PFSK-1 (cell line): ENCODE results near the gene AQP1.

Experiments
- FOXP2 ChIP-seq: optimal IDR thresholded peaks from 2 replicates; pipeline ENCODE3; 2011; ENCODE audit warnings: borderline replicate concordance, control low read depth, inconsistent platforms; ENCODE audit not compliant: insufficient read depth; ENCODE audit errors: extremely low read length, extremely low read depth
- POLR2AphosphoS5 ChIP-seq: IDR thresholded peaks from 2 replicates; pipeline ENCODE4 v1.6.1; 2012; ENCODE audit warnings: low read depth, mild to moderate bottlenecking, control low read depth, low read length, moderate library complexity
- SIN3A ChIP-seq: IDR thresholded peaks from 2 replicates; pipeline ENCODE4 v1.6.1; 2012; ENCODE audit warnings: mild to moderate bottlenecking, low read length, moderate library complexity, borderline replicate concordance; ENCODE audit not compliant: insufficient read depth
- TAF1 ChIP-seq: IDR thresholded peaks from 2 replicates; pipeline ENCODE4 v1.6.1; 2012; ENCODE audit warnings: low read length, control low read depth, borderline replicate concordance; ENCODE audit not compliant: insufficient read depth
- TF ChIP-seq, protein P1 (sequence below), 2 experiments: IDR thresholded peaks; 2 replicates each; pipeline versions ENCODE4 v1.6.1 to v1.8.0; 2011 to 2012; ENCODE audit warnings: low read depth in 2 of 2, low read length in 2 of 2, control low read depth in 1 of 2, inconsistent platforms in 1 of 2, mild to moderate bottlenecking in 1 of 2, moderate library complexity in 1 of 2; ENCODE audit not compliant: insufficient read depth in 1 of 2

The AQP1 gene

GRCh38 chr7:30865821-30866220, 45.8 kb upstream of the AQP1 start:
- TF ChIP-seq SIN3A (no peak), TAF1 (no peak), FOXP2 (no peak), POLR2AphosphoS5 (no peak)
- TF ChIP-seq, protein P1, sequence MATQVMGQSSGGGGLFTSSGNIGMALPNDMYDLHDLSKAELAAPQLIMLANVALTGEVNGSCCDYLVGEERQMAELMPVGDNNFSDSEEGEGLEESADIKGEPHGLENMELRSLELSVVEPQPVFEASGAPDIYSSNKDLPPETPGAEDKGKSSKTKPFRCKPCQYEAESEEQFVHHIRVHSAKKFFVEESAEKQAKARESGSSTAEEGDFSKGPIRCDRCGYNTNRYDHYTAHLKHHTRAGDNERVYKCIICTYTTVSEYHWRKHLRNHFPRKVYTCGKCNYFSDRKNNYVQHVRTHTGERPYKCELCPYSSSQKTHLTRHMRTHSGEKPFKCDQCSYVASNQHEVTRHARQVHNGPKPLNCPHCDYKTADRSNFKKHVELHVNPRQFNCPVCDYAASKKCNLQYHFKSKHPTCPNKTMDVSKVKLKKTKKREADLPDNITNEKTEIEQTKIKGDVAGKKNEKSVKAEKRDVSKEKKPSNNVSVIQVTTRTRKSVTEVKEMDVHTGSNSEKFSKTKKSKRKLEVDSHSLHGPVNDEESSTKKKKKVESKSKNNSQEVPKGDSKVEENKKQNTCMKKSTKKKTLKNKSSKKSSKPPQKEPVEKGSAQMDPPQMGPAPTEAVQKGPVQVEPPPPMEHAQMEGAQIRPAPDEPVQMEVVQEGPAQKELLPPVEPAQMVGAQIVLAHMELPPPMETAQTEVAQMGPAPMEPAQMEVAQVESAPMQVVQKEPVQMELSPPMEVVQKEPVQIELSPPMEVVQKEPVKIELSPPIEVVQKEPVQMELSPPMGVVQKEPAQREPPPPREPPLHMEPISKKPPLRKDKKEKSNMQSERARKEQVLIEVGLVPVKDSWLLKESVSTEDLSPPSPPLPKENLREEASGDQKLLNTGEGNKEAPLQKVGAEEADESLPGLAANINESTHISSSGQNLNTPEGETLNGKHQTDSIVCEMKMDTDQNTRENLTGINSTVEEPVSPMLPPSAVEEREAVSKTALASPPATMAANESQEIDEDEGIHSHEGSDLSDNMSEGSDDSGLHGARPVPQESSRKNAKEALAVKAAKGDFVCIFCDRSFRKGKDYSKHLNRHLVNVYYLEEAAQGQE (IDR thresholded peaks at IDR 0.05; ENCODE audit: insufficient read depth in 1 of 2, low read depth in 2 of 2, low read length in 2 of 2), result no peak

- TF ChIP-seq FOXP2 (no peak), POLR2AphosphoS5 (no peak), SIN3A (no peak), TAF1 (no peak)
- TF ChIP-seq, protein P1 (IDR thresholded peaks at IDR 0.05; ENCODE audit: insufficient read depth in 1 of 2, low read depth in 2 of 2, low read length in 2 of 2), result no peak
Measured at GRCh38 chr7:30866939-30867338, 44.7 kb upstream of the AQP1 start.

DNA sequence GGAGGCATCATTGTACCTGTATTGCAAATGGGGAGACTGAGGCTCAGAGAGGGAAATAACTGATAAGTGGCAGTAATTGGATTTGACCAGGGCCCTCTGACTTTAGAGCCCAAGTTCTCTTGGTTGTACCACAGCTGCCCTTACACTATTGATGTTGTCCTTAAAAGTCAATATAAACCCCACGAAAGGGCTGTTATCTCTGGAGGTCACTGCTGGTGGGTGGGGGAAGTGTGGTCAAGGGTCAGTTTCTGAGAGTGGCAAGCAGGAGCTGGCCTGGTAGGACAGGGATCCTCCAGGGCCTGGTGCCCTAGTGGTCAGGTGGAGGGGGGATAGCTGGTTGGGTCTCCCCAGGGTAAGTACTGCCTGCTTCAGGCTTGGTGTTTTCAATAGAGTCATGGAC, 44.2 kb upstream of the AQP1 start:
- TF ChIP-seq, protein P1 (IDR thresholded peaks at IDR 0.05; ENCODE audit: insufficient read depth in 1 of 2, low read depth in 2 of 2, low read length in 2 of 2), result no peak
- TF ChIP-seq TAF1, result no peak
- no peak for TF ChIP-seq SIN3A
- no peak for TF ChIP-seq POLR2AphosphoS5
- no peak for TF ChIP-seq FOXP2

DNA sequence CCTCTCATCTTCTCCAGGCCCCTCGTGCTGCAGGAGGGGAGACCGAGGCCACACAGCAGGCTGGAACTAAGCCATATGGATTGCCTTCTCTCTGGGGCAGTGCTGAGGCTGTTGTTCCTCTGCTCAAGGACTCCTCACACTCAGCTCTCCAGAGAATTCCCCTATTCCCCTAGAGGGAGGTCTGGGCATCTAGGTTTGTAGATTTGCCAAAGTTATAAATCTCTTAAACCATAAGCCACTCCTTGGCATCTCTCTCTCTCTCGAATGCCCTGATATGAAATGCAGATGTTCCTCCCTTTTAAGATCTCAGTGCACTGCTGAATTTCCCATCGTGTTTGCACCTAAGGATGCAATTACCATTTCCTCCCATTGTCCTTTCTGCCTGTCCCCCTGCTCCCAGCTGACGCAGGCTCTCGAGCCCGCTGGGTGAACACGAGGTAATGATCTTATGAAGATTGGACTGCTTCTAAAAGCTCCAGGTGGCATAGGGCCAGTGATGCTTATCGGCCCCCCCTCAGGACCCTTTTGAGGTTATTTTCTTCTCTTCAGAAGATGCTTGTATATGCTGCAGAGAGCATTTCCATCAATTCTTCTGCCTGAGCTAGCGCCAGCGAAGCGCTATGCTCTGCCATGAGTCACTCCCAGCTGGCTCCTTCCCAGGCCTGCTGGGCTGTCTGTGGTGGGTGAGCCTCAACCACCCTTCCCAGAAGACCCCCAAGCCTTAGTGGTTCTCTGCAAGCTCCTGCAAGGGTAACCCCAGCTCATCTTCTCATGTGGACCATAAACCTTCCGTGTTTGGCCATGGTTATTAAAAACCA, 41.6 kb upstream of the AQP1 start:
- TF ChIP-seq FOXP2, result no peak
- TF ChIP-seq SIN3A, result no peak
- TF ChIP-seq, protein P1 (IDR thresholded peaks at IDR 0.05; ENCODE audit: insufficient read depth in 1 of 2, low read depth in 2 of 2, low read length in 2 of 2), result no peak
- TF ChIP-seq POLR2AphosphoS5, result no peak
